Tibial artery (tissue), 4 donors: Measurements from ENCODE around the gene C5orf46.
"Not testable (repeated sequence)": the region's sequence is repeated elsewhere in the genome, so short reads cannot be mapped to it uniquely, and the experiment has no call there.

Source experiments
- DNase-seq, 2 donors: peaks; one replicate each; pipeline ENCODE4 v3.0.0-alpha.2; 2019
- H3K27ac ChIP-seq, 2 donors: fragments of 200-600 bp; sonication (generic) in 1 of 2; 1 replicate in 1 of 2; 2 replicates in 1 of 2; pipeline ENCODE4 v1.5.1; 2018 to 2019; ENCODE audit warnings: mild to moderate bottlenecking in 1 of 2
- H3K27me3 ChIP-seq, 2 donors: fragments of 200-600 bp; sonication (generic) in 1 of 2; one replicate each; pipeline versions ENCODE4 v1.5.1 to v1.6.0; 2016 to 2019
- H3K36me3 ChIP-seq, 3 donors: fragments of 200-600 bp; sonication (generic) in 2 of 3; one replicate each; pipeline ENCODE4 v1.5.1; 2016 to 2019; ENCODE audit warnings: mild to moderate bottlenecking in 2 of 3
- H3K4me1 ChIP-seq, 4 donors: fragments of 200-600 bp; sonication (generic) in 2 of 4; 1 replicate in 3 of 4; 2 replicates in 1 of 4; pipeline ENCODE4 v1.5.1; 2016 to 2019
- H3K4me3 ChIP-seq, 2 donors: fragments of 200-600 bp; sonication (generic) in 1 of 2; 1 replicate in 1 of 2; 2 replicates in 1 of 2; pipeline ENCODE4 v1.5.1; 2018 to 2019; ENCODE audit warnings: mild to moderate bottlenecking in 2 of 2
- H3K9me3 ChIP-seq, 3 donors: fragments of 200-600 bp; sonication (generic) in 1 of 3; one replicate each; pipeline ENCODE4 v1.5.1; 2016 to 2019
- CTCF ChIP-seq, 2 experiments: fragments of 200-600 bp in 1 of 2; fragments of 450-650 bp in 1 of 2; IDR thresholded peaks; one replicate each; pipeline ENCODE4 v1.5.1; 2017 to 2019; ENCODE audit warnings: antibody characterized with exemption in 2 of 2, mild to moderate bottlenecking in 1 of 2, moderate library complexity in 1 of 2
- intact Hi-C: fragments of 100-400 bp; cut with DNase I; formaldehyde crosslinking; loops from one replicate; pipeline ENCODE4 v1.15.0; 2023; ENCODE audit warnings: low total_unique reads

The C5orf46 gene

GRCh38 chr5:147869892-147870291 lies 36.4 kb downstream of the C5orf46 start:
- intact Hi-C loops, H3K9me3 ChIP-seq, DNase-seq, H3K36me3 ChIP-seq, H3K27me3 ChIP-seq, H3K27ac ChIP-seq, H3K4me3 ChIP-seq, H3K4me1 ChIP-seq: not testable (repeated sequence)

GRCh38 chr5:147869112-147869511 lies 37.2 kb downstream of the C5orf46 start:
- intact Hi-C loops, result no loop called here
- DNase-seq, result no peak
- TF ChIP-seq CTCF (IDR thresholded peaks at IDR 0.05), result no peak
- H3K9me3 ChIP-seq, result no peaks in the 10 kb centered on the region
- H3K27ac ChIP-seq, result no peak overlapping the region
- no peaks in the 10 kb centered on the region for H3K36me3 ChIP-seq
- no peaks in the 10 kb centered on the region for H3K4me1 ChIP-seq
- H3K27me3 ChIP-seq, result no peaks in the 10 kb centered on the region
- no peak overlapping the region for H3K4me3 ChIP-seq

- no peaks in the 10 kb centered on the region for H3K4me1 ChIP-seq
- no peaks in the 10 kb centered on the region for H3K27me3 ChIP-seq
- no peaks in the 10 kb centered on the region for H3K36me3 ChIP-seq
- no peak overlapping the region for H3K27ac ChIP-seq
- no peaks in the 10 kb centered on the region for H3K9me3 ChIP-seq
- intact Hi-C loops, result no loop called here
- no peak for TF ChIP-seq CTCF (IDR thresholded peaks at IDR 0.05)
- H3K4me3 ChIP-seq, result no peak overlapping the region
- DNase-seq, result no peak
These were observed 42.7 kb downstream of the C5orf46 start for GRCh38 chr5:147863454-147864158.

GRCh38 chr5:147860641-147861025 lies 45.7 kb downstream of the C5orf46 start:
- Histone ChIP-seq H3K4me3 (no peak overlapping the region), H3K9me3 (no peaks in the 10 kb centered on the region), H3K27ac (no peak overlapping the region), H3K36me3 (no peaks in the 10 kb centered on the region), H3K4me1 (no peaks in the 10 kb centered on the region), H3K27me3 (no peaks in the 10 kb centered on the region)
- no peak for DNase-seq
- intact Hi-C loops, result no loop called here
- no peak for TF ChIP-seq CTCF (IDR thresholded peaks at IDR 0.05)

- intact Hi-C loops, result no loop called here
- no peak for TF ChIP-seq CTCF (IDR thresholded peaks at IDR 0.05)
- H3K9me3 ChIP-seq, result no peaks in the 10 kb centered on the region
These were observed 46.2 kb downstream of the C5orf46 start for GRCh38 chr5:147859962-147860640.

GRCh38 chr5:147858565-147858964 lies 47.8 kb downstream of the C5orf46 start:
- intact Hi-C loops, result no loop called here

More at GRCh38 chr5:147859962-147860640, 46.2 kb downstream of the C5orf46 start:
- H3K4me3 ChIP-seq, result no peak overlapping the region
- H3K27me3 ChIP-seq, result no peaks in the 10 kb centered on the region
- no peaks in the 10 kb centered on the region for H3K36me3 ChIP-seq
- H3K27ac ChIP-seq, result no peak overlapping the region
- no peaks in the 10 kb centered on the region for H3K4me1 ChIP-seq
- DNase-seq, result no peak

More at GRCh38 chr5:147858565-147858964, 47.8 kb downstream of the C5orf46 start:
- H3K36me3 ChIP-seq, result no peaks in the 10 kb centered on the region
- no peak for TF ChIP-seq CTCF (IDR thresholded peaks at IDR 0.05)
- H3K4me3 ChIP-seq, result no peak overlapping the region
- no peaks in the 10 kb centered on the region for H3K4me1 ChIP-seq
- H3K27me3 ChIP-seq, result no peaks in the 10 kb centered on the region
- DNase-seq, result no peak
- no peak overlapping the region for H3K27ac ChIP-seq
- no peaks in the 10 kb centered on the region for H3K9me3 ChIP-seq
